ENCODE measurements around the gene MTMR2.

DNA sequence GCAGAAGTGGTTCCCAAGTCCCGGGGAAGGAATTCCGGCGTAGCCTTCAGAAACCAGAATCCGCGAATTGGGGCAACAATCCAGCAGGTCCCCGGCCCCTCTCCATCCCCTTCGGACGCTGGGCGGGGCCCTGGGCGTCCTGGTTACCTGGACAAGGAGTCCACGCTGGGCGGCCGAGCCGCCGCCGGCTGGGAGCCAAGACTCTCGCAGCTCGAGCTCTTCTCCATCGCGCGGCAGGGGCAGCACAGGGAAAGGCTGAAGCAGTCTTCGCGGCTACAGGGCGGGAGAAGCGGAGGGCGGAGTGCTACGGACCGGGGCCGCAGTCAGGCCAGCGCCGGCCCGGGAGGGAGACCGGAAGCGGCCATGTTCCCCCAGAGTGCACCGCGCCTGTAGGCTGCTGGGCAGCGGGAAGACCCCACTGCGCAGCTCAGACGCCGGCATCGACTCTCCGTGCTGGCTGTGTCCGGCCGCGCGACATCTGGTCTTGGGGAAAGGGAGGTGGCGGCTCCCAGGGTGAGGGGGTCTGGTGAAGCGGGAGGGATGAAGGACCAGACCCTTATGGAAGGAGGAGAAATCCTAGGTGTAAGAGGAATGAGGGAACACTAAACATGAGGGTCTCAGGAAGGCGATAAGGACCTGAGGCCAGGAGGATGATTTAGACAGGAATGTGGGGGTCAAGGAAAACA, at the start of gene MTMR2:
- TF ChIP-seq, protein P1, sequence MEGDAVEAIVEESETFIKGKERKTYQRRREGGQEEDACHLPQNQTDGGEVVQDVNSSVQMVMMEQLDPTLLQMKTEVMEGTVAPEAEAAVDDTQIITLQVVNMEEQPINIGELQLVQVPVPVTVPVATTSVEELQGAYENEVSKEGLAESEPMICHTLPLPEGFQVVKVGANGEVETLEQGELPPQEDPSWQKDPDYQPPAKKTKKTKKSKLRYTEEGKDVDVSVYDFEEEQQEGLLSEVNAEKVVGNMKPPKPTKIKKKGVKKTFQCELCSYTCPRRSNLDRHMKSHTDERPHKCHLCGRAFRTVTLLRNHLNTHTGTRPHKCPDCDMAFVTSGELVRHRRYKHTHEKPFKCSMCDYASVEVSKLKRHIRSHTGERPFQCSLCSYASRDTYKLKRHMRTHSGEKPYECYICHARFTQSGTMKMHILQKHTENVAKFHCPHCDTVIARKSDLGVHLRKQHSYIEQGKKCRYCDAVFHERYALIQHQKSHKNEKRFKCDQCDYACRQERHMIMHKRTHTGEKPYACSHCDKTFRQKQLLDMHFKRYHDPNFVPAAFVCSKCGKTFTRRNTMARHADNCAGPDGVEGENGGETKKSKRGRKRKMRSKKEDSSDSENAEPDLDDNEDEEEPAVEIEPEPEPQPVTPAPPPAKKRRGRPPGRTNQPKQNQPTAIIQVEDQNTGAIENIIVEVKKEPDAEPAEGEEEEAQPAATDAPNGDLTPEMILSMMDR (IDR thresholded peaks at IDR 0.05 in 8 of 11, conservative IDR thresholded peaks at IDR 0.05 in 3 of 11): no peak
- TF ChIP-seq POLR2AphosphoS5 (IDR thresholded peaks at IDR 0.05): peak; percentile 92 to 94 (median 94)
